ENCODE data around the gene RNF31.
A peak's percentile ranks its signal among the peaks of the same experiment; 100 is the strongest.

The RNF31 gene

GRCh38 chr14:24138396-24139271 lies 8.7 kb upstream of the RNF31 start:
- DNase-seq, result peak in 1 of 2 donors; percentile 43

GRCh38 chr14:24139272-24139934 lies 7.9 kb upstream of the RNF31 start:
- no peak for DNase-seq

GRCh38 chr14:24141097-24141880 lies 6.0 kb upstream of the RNF31 start, which contains the start of gene EMC9:
Gene EMC9, minus strand, starts transcription at chr14:24141591. Its CDS starts 287 bp downstream, at chr14:24141304.
- DNase-seq, result peak; percentile 100

GRCh38 chr14:24143511-24143910 lies 3.8 kb upstream of the RNF31 start:
- peak in 1 of 2 donors; percentile 35 for DNase-seq

- DNase-seq, result no peak
Measured at GRCh38 chr14:24144451-24144850, 2.8 kb upstream of the RNF31 start.

GRCh38 chr14:24145219-24145618 lies 2.1 kb upstream of the RNF31 start:
- no peak for DNase-seq

GRCh38 chr14:24145690-24146452 lies 1.4 kb upstream of the RNF31 start:
- DNase-seq, result peak; percentile 62 to 87

- peak; percentile 88 to 96 for DNase-seq
Measured at GRCh38 chr14:24146453-24146977, 783 bp upstream of the RNF31 start, which contains the start of gene PSME2. Gene PSME2, minus strand, starts transcription at chr14:24146610. Its CDS starts 29 bp downstream, at chr14:24146581.

- DNase-seq, result no peak
Measured at GRCh38 chr14:24147761-24148428, 597 bp downstream of the RNF31 start.

- DNase-seq, result no peak
Measured at GRCh38 chr14:24149302-24149969, 2.1 kb downstream of the RNF31 start.

GRCh38 chr14:24150061-24150460 lies 2.8 kb downstream of the RNF31 start:
- no peak for DNase-seq

- no peak for DNase-seq
Measured at GRCh38 chr14:24150567-24150966, 3.3 kb downstream of the RNF31 start.

GRCh38 chr14:24150993-24151392 lies 3.7 kb downstream of the RNF31 start:
- no peak for DNase-seq

GRCh38 chr14:24151404-24152080 lies 4.2 kb downstream of the RNF31 start:
- no peak for DNase-seq

GRCh38 chr14:24155100-24155499 lies 7.8 kb downstream of the RNF31 start:
- no peak for DNase-seq

- DNase-seq, result no peak
Measured at GRCh38 chr14:24156840-24157239, 9.5 kb downstream of the RNF31 start.

- DNase-seq, result no peak
Measured at GRCh38 chr14:24157331-24157730, 10.0 kb downstream of the RNF31 start.

GRCh38 chr14:24159777-24160498 lies 12.6 kb downstream of the RNF31 start:
- no peak for DNase-seq

- DNase-seq, result no peak
Measured at GRCh38 chr14:24160499-24160849, 13.2 kb downstream of the RNF31 start.

Data from inflammatory macrophage treated with lipopolysaccharide for 1 hour (primary cell).